Posterior vena cava (tissue), 2 donors: ENCODE results near the gene DNPH1. TPM values are rescaled to one million over a fixed set of nuclear protein-coding genes. Genes with fewer than 3 reads are reported as not detected.

Source experiments
- DNase-seq: peaks from one replicate; pipeline ENCODE4 v3.0.0-alpha.2; 2020; ENCODE audit warnings: low spot score
- intact Hi-C, 2 donors: fragments of 100-400 bp; cut with DNase I; formaldehyde crosslinking; loops; one replicate each; pipeline versions ENCODE4 v1.14.1 to v1.14.2; 2022 to 2023
- total RNA-seq, 2 donors: library from RNA; stranded (reverse); fragmentation: NEBNext Ultra II Directional; extraction: Animal tissue kit (Norgen Biotek cat#: 25700); gene quantifications; one replicate each; pipeline ENCODE4 v1.2.1, GENCODE V29; 2021
- donor health status: DM: yes; HTN: yes; CAD: no.
- donor health status: DM: yes; HTN: yes; CAD: no.

Gene DNPH1
- total RNA-seq, 2 donors from 2014 or later: 24.5 to 42.5 TPM

DNA sequence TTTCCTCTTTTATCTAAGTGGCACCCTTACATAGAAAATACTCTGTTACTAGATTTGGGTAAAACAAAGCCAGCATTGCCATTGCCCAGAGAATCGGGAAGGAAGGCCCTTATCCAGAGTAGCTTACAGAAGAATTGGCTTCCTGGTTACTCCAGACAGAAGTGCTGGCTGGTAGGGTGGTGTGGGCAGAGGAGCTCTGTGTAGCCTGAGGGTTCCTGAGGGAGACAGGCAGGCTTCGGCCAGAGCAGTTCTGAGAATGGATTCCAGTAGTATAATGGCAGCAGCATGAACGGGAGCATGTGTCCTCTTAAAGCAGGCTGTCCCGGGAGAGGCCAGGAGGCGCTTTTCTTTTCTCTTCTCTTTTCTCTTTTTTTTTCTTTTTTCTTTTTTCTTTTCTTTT lies 35.4 kb downstream of the DNPH1 start:
- DNase-seq: no peak
- intact Hi-C loops: no loop called here

- intact Hi-C loops: no loop called here
- DNase-seq: no peak
Measured at GRCh38 chr6:43192911-43193310, 36.4 kb downstream of the DNPH1 start.

DNA sequence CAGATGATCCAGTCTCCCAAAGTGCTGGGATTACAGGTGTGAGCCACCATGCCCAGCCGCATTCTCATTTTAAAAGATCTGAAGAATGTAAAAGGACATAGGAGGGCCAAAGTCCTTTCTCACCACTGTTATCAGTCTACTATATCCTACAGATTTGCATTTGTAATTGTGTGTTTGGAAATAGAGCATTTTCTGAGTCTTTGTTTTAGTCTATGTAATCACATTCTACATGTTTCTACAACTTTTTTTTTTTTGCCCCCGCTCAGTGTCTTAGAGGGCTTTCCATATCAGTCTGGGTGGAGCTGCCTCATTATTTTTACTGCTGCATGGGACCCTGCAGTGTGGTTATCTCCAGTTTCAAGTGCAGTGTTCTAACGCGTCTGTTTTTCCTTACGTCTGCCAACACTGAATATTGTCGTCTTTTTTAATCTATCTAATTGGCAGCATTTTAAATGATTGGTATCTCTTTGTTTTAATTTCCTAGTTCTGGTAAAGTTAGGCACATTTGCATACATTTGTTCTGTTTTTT lies 39.4 kb downstream of the DNPH1 start:
- intact Hi-C loops: loop anchor here in 1 of 2 donors (10.0 kb wide), 1 partner anchor 135 kb away; no protein-coding TSS in a partner anchor
- no peak for DNase-seq

DNA sequence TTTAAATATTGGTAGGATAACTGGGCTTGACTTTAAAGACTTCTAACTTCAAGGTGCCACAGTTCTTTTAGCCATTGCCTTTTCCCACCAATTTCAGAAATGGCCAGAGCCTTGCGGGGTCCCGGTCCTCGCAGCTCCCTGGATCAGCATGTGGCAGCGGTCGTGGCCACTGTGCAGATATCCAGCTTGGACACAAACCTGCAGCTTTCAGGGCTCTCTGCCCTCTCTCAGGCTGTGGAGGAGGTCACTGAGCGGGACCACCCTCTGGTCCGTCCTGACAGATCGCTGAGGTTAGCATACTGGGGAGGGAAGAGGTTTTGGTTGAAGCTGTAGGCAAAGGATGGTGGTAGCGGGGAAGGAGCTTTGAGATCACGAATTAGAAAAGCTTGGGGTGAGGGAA lies 40.9 kb downstream of the DNPH1 start:
- no peak for DNase-seq
- intact Hi-C loops: loop anchor here in 1 of 2 donors (10.0 kb wide), 1 partner anchor 136 kb away; no protein-coding TSS in a partner anchor

- no peak for DNase-seq
- intact Hi-C loops: loop anchor here in 1 of 2 donors (10.0 kb wide), 1 partner anchor 137 kb away; no protein-coding TSS in a partner anchor
Measured at GRCh38 chr6:43187821-43188220, 41.5 kb downstream of the DNPH1 start.

GRCh38 chr6:43186706-43187105 lies 42.6 kb downstream of the DNPH1 start:
- no peak for DNase-seq
- intact Hi-C loops: loop anchor here in 1 of 2 donors (10.0 kb wide), 1 partner anchor 138 kb away; no protein-coding TSS in a partner anchor

- intact Hi-C loops: loop anchor here in 1 of 2 donors (10.0 kb wide), 1 partner anchor 139 kb away; no protein-coding TSS in a partner anchor
- DNase-seq: no peak
Measured at GRCh38 chr6:43186019-43186418, 43.3 kb downstream of the DNPH1 start.

DNA sequence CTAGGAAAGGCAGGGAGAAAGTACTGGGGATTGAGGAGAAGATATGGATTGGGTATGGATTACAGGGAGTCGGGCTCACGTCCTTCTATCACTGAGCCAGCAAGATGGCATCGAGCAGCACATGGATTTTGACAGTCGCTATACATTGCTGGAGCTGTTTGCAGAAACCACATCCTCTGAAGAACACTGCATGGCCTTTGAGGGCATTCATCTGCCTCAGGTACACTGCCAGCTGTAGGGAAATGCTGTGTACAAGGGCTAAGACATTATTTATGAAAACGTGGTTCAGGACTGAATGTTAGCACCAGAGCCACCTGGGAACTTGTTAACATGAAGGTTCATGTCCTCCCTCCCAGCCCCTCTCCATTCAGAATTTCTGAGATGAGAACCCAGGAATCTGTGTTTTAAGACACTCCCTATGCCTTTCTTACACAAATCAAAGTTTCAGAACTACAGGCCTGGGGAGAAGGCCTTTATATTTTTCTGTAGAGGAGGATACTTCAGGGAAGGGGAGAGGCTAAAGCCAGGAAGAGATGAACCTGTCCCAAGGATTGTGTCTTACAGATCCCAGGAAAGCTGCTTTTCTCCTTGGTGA lies 43.8 kb downstream of the DNPH1 start:
- intact Hi-C loops: loop anchor here in 1 of 2 donors (10.0 kb wide), 1 partner anchor 139 kb away; no protein-coding TSS in a partner anchor
- DNase-seq: no peak

DNA sequence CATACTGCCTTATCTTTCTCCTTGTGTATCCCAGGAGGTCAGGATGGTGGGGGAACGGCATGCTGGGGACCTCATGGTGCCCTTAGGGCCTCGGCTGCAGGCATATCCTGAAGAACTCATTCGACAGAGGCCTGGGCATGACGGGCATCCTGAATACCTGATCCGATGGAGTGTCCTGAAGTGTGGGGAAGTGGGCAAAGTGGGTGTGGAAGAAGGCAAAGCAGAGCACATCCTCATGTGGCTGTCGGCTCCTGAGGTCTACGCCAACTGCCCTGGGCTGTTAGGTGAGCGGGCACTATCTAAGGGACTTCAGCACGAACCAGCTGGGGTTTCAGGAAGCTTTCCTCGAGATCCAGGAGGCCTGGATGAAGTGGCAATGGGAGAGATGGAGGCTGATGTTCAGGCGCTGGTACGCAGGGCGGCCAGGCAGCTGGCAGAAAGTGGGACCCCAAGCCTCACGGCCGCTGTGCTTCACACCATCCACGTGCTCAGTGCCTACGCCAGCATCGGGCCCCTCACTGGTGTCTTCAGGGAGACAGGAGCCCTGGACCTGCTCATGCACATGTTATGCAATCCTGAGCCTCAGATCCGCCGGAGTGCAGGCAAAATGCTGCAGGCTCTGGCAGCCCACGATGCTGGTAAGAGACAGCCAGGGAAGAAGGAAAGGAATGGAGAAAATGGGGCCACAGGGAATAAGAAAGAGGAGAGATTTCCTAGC lies 44.9 kb downstream of the DNPH1 start:
- intact Hi-C loops: loop anchor here in 1 of 2 donors (10.0 kb wide), 1 partner anchor 140 kb away; no protein-coding TSS in a partner anchor
- DNase-seq: no peak

- intact Hi-C loops: loop anchor here in 1 of 2 donors (10.0 kb wide), 1 partner anchor 141 kb away; no protein-coding TSS in a partner anchor
- DNase-seq: peak; percentile 1
Measured at GRCh38 chr6:43183441-43183840, 45.8 kb downstream of the DNPH1 start.

DNA sequence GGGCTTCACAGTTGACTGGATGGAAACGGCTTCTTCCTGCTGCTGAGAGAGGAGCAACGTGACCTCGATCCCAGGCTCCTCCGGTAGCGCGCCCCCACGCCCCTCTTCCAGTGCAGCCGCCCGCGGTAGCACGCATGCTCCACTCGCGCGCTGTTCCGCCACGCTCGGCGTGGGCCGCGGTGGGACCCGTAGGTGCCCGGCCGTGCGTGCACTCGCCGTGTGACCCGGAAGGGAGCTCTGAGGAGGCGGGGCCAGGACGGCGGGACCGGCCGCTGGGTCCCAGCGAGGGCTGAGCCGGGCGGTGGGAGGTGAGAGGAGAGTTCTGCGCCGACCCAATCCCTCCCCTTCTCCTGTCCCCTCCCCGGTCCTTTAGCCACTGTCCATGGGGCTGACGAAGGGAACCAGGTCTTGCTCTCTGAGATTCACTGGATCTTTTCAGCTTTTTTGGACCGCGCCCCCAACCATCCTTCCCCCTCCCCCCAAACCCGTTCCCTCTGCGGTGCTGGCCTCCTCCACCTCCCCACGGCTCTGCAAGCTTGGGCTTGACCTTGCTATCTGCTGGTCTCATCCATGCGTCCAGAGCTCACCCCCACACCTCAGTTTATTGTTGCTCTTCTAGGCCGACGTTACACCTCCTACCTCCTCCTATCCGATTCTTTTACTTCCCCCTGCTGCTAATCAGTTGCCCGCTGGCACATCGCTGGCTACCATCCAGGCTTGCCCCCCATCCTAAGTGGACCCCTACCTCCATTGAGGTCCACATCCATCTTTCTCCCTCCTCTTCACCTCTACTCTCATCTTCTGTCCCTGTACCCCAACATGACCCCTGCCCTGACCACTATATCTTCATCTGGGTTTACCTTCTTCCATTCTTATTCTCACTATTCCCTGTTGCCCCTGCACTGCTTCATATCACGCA lies 47.1 kb downstream of the DNPH1 start, which contains the start of gene CUL9:
Gene CUL9 (plus strand): TSS at position 255 of the 919 bp plus-strand sequence. CDS start 2,115 bp downstream, outside the sequence.
- intact Hi-C loops: loop anchor here in 1 of 2 donors (10.0 kb wide), 1 partner anchor 143 kb away; no protein-coding TSS in a partner anchor
- DNase-seq: peak; percentile 96

DNA sequence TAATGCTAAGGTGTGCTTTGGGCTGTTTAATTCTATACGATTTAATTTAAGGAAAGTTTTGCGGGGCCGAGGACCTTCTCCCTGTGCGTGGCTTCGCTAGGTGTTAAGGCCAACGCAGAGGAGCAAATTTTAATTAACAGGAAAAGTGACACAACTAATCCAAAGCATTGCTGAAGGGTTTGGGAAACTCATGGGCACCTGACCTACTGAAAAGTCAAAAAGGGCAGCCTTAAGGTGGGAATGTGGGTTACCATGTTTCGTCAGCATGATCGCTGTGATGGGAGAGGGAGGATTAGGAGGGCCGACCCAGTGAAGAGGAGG lies 47.7 kb downstream of the DNPH1 start:
- DNase-seq: no peak
- intact Hi-C loops: loop anchor here in 1 of 2 donors (10.0 kb wide), 1 partner anchor 143 kb away; no protein-coding TSS in a partner anchor

DNA sequence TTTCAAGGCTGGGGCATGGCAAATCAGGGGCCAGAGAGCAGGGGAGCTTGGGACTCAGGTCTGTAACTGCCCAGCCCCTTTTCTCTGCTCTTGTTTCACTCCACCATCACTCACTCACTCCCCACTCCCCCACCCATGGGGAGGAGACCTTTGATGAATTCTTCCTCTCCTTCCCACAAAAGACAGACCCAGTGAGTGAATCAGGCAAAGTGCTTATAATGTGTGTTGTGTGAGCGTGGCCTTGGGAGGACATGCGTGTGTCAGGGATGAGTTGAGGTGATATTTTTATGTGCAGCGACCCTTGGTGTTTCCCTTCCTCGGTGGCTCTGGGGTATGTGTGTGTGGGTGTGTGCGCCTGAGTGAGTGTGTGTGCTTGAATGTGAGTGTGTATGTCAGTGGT lies 48.3 kb downstream of the DNPH1 start:
- no peak for DNase-seq
- intact Hi-C loops: loop anchor here in 1 of 2 donors (10.0 kb wide), 1 partner anchor 144 kb away; no protein-coding TSS in a partner anchor

DNA sequence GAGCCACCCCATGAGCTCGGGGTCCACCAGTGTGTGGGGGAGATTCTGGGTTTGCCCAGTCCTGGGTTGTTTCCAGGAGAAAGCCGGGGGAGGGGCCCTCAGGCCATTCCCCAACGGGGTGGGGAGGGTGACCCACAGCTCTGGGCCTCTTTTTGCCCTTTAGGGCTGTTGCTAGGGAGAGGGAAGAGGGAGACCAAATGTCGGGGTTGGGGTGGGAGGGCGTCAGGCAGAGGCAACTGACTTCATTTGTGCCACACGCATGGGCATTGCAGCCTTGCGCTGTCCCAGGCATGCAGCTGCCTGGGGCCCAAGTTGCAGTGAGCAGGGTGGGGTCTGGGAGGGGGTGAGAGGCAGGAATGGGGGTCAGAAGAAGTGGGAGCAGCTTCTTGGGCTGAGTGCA lies 49.2 kb downstream of the DNPH1 start:
- intact Hi-C loops: loop anchor here in 1 of 2 donors (10.0 kb wide), 1 partner anchor 145 kb away; no protein-coding TSS in a partner anchor
- no peak for DNase-seq

GRCh38 chr6:43178951-43179830 lies 50.1 kb downstream of the DNPH1 start:
- no peak for DNase-seq
- intact Hi-C loops: loop anchor here in 1 of 2 donors (2.0 kb wide), 1 partner anchor 40 kb away; no protein-coding TSS in a partner anchor

DNA sequence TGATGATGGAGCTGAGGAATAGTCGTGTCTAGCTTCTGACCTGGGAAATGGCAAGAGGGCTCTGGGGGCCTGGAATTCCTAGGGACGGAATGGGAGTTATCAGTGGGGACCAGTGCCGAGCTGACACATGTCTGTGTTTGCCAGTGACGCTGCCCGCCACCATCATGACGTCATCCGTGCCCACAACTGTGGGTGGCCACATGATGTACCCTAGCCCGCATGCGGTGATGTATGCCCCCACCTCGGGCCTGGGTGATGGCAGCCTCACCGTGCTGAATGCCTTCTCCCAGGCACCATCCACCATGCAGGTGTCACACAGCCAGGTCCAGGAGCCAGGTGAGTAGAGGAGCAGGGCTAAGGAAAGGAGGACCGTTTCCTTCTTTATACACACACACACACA lies 51.1 kb downstream of the DNPH1 start:
- no peak for DNase-seq
- intact Hi-C loops: loop anchor here in 1 of 2 donors (2.0 kb wide), 1 partner anchor 41 kb away; no protein-coding TSS in a partner anchor

DNA sequence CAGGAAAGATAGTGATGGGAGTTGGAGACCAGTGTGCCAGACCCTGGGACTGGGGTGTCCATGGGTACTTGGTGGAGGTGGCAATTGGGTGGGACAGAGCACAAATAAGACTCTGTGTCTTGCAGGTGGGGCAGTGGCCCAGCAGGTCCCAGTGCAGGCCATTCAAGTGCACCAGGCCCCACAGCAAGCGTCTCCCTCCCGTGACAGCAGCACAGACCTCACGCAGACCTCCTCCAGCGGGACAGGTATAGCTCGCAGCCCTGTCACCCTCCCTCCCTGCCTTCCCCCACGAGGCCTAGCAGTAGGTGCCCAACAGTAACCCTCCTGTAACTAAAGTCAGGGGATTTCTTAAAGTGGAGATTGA lies 52.9 kb downstream of the DNPH1 start:
- intact Hi-C loops: no loop called here
- DNase-seq: no peak
